ENCODE results near the gene UBA1.

The UBA1 gene

DNA sequence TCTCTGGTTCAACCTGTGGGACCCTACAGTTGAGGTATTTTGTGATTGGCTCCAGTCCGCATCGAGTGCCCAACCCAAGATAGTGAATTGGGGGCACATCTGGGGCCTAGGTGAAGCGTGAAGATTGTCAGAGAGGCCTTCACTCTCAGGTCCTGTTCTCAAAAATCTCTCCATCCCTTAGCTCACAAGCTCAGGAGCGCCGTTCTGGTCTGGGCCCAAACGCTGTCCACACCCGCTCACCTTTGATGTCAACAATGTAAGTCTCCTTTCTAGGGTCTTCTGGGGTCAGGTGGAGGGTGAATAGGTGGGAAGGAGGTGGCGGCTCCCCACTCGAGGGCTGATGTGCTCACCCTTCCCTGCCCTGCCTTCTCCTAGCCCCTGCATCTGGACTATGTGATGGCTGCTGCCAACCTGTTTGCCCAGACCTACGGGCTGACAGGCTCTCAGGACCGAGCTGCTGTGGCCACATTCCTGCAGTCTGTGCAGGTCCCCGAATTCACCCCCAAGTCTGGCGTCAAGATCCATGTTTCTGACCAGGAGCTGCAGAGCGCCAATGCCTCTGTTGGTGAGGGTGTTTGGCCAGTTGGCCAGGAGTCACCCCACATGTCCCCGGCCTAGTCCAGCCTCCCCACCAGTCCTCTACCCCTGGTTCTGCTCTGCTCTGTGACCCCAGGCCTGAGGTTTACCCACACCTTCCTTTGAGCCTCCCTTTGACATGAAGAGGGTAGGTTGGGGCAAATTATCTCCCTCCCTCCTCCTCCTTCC is 17.2 kb downstream of the UBA1 start:
- TF ChIP-seq, protein P1, sequence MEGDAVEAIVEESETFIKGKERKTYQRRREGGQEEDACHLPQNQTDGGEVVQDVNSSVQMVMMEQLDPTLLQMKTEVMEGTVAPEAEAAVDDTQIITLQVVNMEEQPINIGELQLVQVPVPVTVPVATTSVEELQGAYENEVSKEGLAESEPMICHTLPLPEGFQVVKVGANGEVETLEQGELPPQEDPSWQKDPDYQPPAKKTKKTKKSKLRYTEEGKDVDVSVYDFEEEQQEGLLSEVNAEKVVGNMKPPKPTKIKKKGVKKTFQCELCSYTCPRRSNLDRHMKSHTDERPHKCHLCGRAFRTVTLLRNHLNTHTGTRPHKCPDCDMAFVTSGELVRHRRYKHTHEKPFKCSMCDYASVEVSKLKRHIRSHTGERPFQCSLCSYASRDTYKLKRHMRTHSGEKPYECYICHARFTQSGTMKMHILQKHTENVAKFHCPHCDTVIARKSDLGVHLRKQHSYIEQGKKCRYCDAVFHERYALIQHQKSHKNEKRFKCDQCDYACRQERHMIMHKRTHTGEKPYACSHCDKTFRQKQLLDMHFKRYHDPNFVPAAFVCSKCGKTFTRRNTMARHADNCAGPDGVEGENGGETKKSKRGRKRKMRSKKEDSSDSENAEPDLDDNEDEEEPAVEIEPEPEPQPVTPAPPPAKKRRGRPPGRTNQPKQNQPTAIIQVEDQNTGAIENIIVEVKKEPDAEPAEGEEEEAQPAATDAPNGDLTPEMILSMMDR (IDR thresholded peaks at IDR 0.05; ENCODE audit: insufficient read depth, low read depth, low read length, missing control alignments) = no peak
- no peak for DNase-seq (ENCODE audit: low read depth)

DNA sequence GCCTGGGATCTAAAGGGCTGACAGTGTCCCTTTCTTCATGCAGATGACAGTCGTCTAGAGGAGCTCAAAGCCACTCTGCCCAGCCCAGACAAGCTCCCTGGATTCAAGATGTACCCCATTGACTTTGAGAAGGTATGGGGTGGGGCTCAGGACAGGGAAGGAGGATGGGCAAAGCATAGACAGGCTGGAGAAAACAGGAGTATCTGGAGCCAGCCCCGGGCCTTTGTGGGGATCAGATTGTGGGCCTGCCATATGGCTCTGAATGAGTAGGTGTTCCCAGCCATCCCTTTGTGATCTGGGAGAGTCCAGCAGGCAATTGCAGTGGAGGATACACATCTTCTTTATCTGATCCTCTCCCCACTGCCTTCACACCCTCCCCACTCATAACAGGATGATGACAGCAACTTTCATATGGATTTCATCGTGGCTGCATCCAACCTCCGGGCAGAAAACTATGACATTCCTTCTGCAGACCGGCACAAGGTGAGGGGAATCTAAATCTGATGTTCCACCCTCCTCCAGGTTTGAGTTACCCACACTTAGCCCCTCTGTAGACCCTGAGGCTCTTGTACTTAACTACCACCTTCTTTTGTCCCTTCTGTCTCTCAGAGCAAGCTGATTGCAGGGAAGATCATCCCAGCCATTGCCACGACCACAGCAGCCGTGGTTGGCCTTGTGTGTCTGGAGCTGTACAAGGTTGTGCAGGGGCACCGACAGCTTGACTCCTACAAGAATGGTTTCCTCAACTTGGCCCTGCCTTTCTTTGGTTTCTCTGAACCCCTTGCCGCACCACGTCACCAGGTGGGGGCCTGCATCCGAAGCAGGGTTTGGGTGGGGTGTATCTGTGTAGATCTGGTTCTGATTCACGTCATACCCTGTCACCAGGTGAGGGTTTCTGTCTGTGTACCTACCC is 19.0 kb downstream of the UBA1 start:
- no peak overlapping the region for H3K4me3 ChIP-seq (ENCODE audit: low read length)
- no peak for DNase-seq (ENCODE audit: low read depth)
- TF ChIP-seq, protein P1 (IDR thresholded peaks at IDR 0.05; ENCODE audit: insufficient read depth, low read depth, low read length, missing control alignments) = no peak

More for the DNA sequence above, 17.2 kb downstream of the UBA1 start:
- H3K4me3 ChIP-seq (ENCODE audit: low read length) = no peak overlapping the region

DNA sequence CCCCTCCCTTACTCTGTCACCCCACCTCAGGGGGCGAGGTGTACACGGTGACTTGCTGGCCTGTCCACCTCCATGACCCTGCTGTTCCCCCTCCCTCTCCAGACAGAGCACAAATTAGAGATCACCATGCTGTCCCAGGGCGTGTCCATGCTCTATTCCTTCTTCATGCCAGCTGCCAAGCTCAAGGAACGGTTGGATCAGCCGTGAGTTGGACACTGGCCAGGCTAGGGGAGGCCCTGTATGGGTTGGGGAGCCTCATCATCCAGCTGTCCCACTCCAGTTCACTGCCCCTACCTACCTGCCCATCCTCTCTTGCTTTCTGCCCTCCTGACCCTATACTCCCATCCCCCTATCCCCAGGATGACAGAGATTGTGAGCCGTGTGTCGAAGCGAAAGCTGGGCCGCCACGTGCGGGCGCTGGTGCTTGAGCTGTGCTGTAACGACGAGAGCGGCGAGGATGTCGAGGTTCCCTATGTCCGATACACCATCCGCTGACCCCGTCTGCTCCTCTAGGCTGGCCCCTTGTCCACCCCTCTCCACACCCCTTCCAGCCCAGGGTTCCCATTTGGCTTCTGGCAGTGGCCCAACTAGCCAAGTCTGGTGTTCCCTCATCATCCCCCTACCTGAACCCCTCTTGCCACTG is 20.9 kb downstream of the UBA1 start:
- H3K4me3 ChIP-seq (ENCODE audit: low read length) = no peak overlapping the region
- DNase-seq (ENCODE audit: low read depth) = no peak
- TF ChIP-seq, protein P1 (IDR thresholded peaks at IDR 0.05; ENCODE audit: insufficient read depth, low read depth, low read length, missing control alignments) = no peak

DNA sequence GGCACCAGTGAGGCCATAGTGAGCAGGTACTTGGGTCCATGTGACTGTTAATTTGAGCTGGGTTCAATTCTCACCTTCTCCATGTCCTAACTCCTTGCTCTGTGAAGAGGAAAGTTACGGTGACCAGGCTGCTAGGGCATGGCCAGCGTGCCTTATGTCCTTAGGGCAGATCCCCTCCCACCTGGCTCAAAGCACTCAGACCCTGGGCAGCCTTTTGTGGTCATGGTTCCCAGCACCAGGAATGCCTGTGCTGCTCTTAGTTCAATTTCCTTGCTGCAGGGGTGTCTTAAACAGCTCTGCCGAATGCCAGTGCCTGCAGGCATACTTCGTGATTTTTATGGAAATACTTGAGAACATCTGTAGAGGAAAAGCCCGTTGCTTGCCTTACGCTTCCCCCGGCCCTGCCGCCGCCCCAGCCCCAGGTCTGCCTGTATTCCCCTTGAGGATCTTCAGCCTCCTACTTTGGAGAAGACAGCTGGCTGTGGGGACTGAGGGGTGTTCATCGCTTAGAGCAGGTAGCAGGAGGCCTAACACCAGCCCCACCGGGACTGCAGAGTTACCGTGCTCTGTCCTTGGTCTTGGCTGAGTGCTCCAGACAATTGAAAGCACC is 21.8 kb downstream of the UBA1 start:
- TF ChIP-seq, protein P1 (IDR thresholded peaks at IDR 0.05; ENCODE audit: insufficient read depth, low read depth, low read length, missing control alignments) = no peak
- DNase-seq (ENCODE audit: low read depth) = no peak
- no peak overlapping the region for H3K4me3 ChIP-seq (ENCODE audit: low read length)

DNA sequence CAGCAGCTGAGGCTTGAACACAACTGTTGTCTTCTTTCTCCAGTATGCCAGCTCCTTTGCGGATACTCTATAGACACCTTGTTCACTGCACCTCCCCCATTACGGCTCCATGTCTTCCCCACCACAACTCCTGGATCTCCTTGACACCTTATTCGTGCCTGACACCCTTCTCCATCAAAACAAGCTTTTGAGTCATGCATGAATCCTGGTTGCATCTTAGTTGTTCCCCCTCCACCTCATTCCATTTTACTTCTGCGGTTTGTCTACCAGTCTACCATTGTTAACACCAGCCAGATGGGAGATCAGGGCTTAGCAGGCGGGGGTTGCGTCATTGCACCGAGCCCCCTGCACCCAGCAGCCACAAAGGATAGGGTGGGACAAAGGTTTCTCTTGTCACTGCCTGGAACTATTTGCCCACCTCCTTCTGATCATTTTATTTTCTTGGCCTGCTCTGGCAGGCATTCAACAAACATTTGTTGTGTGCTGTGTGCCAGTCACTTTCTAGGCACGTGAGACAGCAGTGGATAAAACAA is 22.8 kb downstream of the UBA1 start:
- H3K4me3 ChIP-seq (ENCODE audit: low read length) = no peak overlapping the region
- TF ChIP-seq, protein P1 (IDR thresholded peaks at IDR 0.05; ENCODE audit: insufficient read depth, low read depth, low read length, missing control alignments) = no peak
- no peak for DNase-seq (ENCODE audit: low read depth)

DNA sequence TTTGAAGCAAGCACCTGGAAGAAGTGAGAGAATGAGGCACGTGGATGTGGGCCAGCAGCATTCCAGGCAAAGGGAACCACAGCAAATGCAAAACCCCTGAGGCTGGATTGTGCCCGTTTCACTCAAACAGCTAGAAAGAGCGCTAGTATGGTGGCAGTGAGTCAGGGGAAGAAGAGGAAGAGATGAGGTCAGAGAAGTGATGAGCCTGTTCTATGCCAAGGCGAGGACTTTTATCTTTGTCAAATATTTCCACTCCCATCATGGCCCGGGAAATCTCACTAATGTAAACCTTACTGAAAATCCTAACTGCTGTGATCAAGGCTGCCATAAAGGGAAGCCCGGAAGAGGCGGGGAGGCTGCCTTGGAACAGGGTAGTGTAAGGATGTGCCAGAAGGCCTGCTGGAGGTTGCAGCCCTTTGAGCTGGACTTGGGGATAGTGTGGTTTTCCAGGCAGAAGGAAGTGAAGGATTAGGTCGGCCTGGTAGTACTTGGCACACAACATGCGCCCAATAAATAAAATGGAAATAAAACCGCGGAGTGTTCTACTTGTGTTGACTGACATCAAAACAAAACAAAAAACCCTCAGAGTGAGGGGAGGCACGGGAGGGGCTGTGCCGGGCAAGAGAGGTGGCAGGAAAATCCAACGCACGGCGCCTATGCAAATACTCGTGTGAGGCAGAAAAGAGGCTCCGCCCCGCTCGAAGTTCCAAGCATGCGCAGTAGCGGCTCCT is 23.7 kb downstream of the UBA1 start:
- TF ChIP-seq, protein P1 (IDR thresholded peaks at IDR 0.05; ENCODE audit: insufficient read depth, low read depth, low read length, missing control alignments) = no peak
- DNase-seq (ENCODE audit: low read depth) = peak; percentile 91
- peak overlapping the region; percentile 10 for H3K4me3 ChIP-seq (ENCODE audit: low read length)
